WTC11 (cell line): ENCODE data around the gene SECISBP2L.

Source experiments
- CTCF ChIP-seq: fragments of 200-600 bp; IDR thresholded peaks from 2 replicates; pipeline ENCODE4 v1.8.0; 2022; ENCODE audit warnings: antibody characterized with exemption
- FOXP4 ChIP-seq: sonication (generic); formaldehyde crosslinking; IDR thresholded peaks from 2 replicates; pipeline ENCODE4 v1.8.0; 2022; ENCODE audit warnings: mild to moderate bottlenecking, missing genetic modification reagents
- HMGXB4 ChIP-seq: sonication (generic); formaldehyde crosslinking; IDR thresholded peaks from 2 replicates; pipeline ENCODE4 v1.8.1; 2023; ENCODE audit warnings: mild to moderate bottlenecking, moderate library complexity, missing genetic modification reagents

GRCh38 chr15:49063402-49064280 is 17.4 kb upstream of the SECISBP2L start:
- TF ChIP-seq FOXP4 (CRISPR knock-in tag) (no peak), CTCF (no peak), HMGXB4 (CRISPR knock-in tag) (no peak)
